SK-N-DZ (cell line): ENCODE results near the gene GABBR2.

Source experiments
- DNase-seq: peaks from one replicate; pipeline ENCODE4 v3.0.0-alpha.2; 2015; ENCODE audit warnings: low spot score

Gene GABBR2

GRCh38 chr9:98545021-98545420 lies 163.7 kb downstream of the GABBR2 start:
- no peak for DNase-seq

DNA sequence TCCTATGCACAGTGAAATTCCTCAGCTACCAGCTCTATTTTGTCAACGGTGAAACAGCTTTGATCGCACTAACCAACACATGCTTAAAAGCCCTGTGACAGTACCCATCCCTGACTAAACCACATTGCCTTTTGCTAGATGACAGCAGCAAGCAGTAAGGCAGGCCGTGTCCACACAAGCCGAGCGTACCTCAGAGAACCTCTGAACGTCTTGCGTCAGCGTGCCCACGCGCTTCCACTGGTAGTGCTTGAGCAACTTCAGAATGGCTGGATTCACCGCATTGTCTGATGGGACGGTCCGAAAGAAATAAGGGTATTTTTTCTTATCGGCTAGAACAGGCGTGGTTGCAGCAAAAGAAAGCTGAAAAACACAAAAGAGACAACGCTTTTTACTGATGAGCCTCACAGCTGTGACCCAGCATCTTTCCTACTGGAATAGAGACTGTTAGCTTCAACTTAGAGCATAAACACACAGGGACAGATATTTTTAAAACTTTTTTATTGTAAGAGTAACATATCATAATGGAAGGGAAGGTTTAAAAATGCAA lies 167.0 kb downstream of the GABBR2 start:
- DNase-seq, result no peak

DNA sequence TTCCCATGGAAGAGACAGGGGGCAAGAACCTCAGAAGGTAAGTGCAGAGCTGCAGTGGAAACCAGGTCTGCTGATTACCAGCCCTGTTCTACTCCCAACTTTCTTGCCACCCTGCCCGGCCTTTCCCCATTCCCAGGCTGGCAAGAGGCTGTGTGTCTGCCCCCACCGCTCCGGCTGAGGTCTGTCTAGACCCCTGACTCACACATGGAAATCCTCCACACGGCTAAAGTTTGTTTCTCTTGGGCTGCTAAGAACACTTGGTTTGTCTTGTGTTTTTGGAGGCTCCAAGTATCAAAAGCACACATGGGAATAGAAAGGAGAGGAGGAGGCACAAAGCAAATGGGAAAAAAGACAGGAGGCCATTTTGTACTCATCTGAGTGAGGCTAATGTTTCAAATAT lies 168.3 kb downstream of the GABBR2 start:
- DNase-seq, result no peak

DNA sequence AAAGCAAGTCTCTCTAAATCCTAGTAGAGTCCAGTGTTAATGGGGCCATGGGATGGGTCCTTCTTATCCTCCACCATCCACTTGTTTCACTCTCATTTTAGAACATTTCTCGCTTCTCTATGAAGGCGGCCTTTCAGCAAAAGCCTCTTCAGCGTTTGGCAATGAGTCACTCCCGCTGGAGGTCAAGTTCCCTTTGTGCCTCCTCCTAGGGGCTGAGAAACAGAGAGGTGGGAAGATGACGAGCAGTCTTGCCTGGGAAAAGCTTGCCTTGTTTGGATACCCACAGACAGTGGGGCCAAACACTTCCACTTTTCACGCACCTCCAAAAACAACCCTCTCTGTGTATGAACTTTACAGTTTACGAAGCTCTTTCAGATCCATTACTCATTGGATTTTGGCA lies 168.8 kb downstream of the GABBR2 start:
- no peak for DNase-seq

DNA sequence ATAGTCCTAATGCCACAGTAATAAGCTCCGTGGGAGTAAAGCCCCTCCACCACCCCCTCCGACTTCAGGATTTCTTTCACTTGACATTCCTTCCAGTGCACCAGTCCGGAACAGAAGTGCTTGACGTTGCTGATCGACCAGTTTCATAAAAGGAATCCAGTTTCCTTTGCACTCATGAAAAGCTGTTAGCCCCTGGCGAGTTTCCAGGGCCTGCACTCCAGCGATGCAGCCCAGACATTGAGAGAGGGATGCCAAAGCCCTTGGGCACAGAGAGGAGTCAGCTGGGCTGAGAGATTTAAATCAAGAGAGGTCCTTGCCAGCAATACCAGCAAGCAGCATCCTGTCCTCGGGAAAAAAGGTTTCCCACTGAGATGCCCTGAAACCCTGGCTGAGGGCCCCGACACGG lies 170.1 kb downstream of the GABBR2 start:
- no peak for DNase-seq

DNA sequence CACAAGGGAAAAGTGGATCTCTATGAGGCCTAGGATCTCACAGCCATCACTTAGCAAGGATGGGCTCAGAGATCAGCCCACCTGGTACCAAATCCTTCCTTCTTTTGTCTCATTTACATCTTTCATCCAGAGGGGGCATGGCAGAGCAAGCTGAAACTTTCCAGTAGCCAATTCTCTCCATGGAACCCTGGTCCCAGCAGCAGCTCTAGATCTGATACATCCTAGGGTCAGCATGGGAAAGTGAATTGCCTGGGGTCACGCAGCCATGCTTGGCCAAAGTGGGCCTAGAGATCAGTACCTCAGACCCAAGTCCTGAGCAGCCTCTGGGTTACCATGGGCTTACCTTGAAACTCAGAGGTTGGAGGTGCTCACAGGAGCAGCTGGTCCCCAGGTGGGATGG lies 170.5 kb downstream of the GABBR2 start:
- DNase-seq, result no peak

DNA sequence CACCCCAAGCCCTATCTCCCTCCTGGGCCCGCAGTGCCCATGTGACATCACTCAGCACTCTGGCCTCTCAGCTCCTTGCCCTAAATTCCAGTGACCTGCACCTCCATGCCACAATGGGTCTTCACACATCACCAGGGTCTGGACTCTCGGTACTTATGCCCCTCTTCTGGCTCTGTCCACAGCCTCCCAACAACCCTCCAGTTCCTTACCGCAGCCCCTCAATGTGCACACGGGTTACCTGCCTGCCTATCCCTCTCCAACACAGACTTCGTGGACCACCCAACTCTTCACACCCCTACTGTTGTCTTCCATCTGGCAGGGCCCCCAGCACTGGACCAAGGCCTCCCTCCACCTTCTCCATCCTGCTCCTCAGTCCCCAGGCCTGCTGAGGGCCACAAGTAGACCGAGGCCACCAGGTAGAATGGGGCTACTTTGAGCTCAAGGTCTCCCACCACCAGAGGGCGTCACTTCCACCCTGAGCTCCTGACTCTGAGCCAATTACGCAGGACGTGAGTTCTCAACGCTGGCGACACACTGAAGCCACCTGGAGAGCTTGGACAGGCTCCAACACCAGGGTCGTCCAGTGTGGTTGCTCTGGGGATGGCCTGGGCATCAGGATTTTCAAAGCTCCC lies 172.1 kb downstream of the GABBR2 start:
- DNase-seq, result no peak

DNA sequence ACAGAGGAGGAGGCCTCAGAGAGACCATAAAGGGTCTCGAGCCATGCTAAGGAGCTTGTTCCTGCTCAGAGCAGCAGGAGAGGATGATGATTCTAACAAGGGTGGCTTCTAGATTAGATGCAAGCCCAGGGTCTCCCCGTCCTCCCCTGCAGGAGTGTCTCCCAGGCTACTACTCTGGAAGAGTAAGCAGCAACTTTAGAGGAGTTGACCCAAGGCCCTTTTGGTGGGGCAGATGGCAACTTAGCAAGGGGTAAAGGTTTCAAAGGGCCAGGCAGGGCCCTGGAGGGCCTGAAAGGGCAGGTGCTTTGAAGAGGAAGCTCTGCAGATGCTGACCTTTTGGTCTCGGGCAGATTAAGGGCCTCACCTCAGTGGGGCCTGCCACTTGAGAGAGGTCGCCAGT lies 174.9 kb downstream of the GABBR2 start:
- DNase-seq, result no peak

DNA sequence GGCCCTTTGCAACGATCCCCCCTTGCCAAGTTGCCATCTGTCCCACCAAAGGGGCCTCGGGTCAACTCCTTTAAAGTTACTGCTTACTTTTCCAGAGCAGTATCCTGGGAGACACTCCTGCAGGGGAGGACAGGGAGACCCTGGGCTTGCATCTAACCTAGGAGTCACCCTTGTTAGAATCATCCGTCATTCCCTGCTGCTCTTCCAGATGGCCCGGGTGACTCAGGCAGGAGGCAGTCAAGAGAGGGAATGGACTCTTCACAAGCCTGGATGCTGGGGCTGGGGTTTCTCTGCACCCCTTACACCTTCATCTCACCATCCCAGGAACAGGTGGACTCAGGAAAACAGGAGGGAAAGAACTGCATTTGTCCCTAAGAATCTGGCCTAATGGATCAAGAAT lies 175.6 kb downstream of the GABBR2 start:
- DNase-seq, result no peak

GRCh38 chr9:98532574-98532973 lies 176.2 kb downstream of the GABBR2 start:
- DNase-seq, result no peak

GRCh38 chr9:98532147-98532546 lies 176.6 kb downstream of the GABBR2 start:
- DNase-seq, result no peak

DNA sequence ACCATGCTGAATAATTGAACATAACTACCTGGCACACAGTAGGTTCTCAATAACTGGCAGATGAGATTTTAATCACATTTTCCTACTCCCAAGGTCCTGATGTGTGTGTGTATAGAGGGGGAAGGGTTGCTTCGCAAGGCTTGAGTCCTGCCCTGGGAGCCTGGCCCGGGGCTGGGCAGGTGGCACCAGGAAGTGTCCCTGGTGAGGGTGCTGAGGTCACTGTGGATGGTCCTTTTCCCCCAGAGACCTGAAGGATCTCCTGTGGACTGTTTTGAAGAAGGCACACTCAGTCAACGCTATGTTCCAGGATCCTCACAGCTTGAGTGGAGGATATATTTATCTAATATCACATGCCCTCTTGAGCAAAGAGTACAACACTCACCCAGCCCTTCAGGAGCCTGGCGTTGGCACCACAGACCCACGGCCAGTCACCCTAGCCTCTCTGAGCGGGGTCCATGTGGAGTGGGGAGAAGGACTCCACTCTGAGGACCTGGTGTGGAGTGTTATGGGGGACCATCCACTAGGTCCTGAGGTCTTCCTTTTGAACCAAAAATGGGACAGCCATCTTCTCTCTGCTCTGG lies 177.8 kb downstream of the GABBR2 start:
- no peak for DNase-seq

GRCh38 chr9:98530275-98530674 lies 178.5 kb downstream of the GABBR2 start:
- no peak for DNase-seq

- DNase-seq, result no peak
These were observed 178.9 kb downstream of the GABBR2 start for GRCh38 chr9:98529841-98530240.

- DNase-seq, result no peak
These were observed 185.4 kb downstream of the GABBR2 start for GRCh38 chr9:98523231-98523901.

DNA sequence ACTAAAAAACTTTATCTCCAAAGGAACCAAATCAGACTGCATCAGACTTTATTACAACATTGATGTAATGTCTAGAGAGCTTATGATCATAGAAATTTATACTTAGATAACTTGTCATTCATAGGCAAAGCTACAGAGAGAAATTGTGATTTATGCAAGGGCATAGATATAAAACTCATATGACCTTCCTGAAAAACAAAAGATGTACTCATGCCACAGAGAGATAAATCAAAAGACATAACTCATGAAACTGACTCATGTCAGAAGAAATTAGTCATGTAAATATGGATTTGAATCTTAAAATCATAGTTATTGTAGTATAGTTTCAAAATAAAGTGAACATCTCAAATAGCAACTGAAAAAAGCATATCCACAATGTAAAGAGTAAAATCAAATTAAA lies 186.2 kb downstream of the GABBR2 start:
- DNase-seq, result no peak

- DNase-seq, result no peak
These were observed 187.6 kb downstream of the GABBR2 start for GRCh38 chr9:98521141-98521540.

GRCh38 chr9:98520221-98520960 lies 188.3 kb downstream of the GABBR2 start:
- no peak for DNase-seq

DNA sequence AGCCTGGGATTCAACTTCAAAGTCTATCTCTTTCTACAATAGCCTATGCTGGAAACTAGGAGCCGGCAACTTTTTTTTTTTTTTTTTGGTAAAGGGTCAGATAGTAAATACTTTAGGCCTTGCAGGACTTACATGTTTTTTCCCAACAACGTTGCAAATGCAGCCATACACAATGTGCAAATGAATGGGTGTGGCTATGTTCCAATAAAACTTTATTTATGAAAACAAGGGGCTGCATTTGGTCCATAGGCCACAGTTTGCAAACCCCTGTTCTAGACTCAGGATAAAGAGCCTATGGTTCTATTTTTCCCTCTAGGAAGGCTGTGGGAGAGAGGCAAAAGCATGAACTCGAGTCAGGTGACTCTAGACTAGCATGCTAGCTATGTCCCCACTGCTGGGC lies 189.1 kb downstream of the GABBR2 start:
- DNase-seq, result no peak

DNA sequence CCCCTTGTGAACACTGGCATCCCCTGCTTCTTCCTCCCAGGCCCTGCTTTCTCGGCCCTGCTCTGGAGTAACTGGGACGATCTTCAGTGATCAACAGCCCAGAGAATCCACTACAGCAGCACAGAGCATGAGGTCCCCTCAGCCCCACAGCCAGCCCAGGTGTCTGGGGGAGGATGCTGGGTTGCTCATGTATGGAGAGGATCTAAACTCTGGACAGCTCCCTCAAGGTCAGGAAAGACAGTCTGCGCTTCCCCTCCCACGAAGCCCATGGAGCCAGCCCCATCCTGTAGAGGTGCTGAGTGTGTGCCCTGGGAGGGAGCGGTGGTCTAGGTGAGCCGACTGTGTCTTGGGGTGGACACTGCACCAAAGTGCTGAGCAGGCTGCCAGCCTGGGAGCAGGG lies 190.2 kb downstream of the GABBR2 start:
- no peak for DNase-seq

GRCh38 chr9:98517761-98518160 lies 191.0 kb downstream of the GABBR2 start:
- no peak for DNase-seq

DNA sequence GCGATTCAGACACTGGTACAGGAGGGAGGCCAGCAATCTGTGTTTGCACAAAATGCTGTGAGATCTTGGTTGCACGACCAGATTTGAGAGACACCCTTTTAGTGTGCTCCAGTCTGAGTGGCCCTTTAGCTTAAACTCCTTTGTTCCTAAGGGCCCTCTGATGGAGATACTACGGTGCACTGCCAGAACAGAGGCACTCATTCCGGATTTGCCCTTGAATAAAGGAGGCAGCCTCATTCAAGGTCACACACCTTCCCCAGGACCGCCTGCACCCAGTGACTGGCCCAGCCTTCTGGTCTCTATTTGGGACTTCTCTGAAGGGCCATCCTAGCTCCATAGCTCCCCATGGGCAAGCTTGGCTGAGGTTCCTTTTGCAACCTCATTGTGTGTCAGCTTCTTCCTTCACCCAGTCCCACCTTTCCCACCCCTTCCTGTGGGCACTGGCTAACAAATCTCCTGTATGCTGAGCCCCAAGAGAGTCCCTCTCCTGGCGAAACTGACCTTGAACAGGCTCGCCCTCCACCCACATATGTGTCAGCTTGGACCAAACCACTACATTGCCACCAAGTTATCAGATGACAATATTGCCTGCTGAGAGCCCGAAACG lies 191.7 kb downstream of the GABBR2 start:
- no peak for DNase-seq
